SIG-M5 (cell line): ENCODE measurements around the gene RPS6KA5.
A peak's percentile ranks its signal among the peaks of the same experiment; 100 is the strongest.
"Not testable (repeated sequence)": the region's sequence is repeated elsewhere in the genome, so short reads cannot be mapped to it uniquely, and the experiment has no call there.

ENCODE experiments used
- DNase-seq: peaks from one replicate; lab custom pipeline; 2025; lab: John Stamatoyannopoulos, UW

The RPS6KA5 gene

GRCh38 chr14:91065266-91065665 is 4.8 kb upstream of the RPS6KA5 start:
- DNase-seq = no peak

GRCh38 chr14:91063119-91063518 is 2.7 kb upstream of the RPS6KA5 start:
- DNase-seq = peak; percentile 63

- DNase-seq = no peak
Observed at GRCh38 chr14:91062600-91062999, 2.2 kb upstream of the RPS6KA5 start.

GRCh38 chr14:91061056-91061887 is 831 bp upstream of the RPS6KA5 start:
- DNase-seq = no peak

- DNase-seq = no peak
Observed at GRCh38 chr14:91059576-91060350, 678 bp downstream of the RPS6KA5 start.

- DNase-seq = no peak
Observed at GRCh38 chr14:91058042-91058581, 2.3 kb downstream of the RPS6KA5 start.

- no peak for DNase-seq
Observed at GRCh38 chr14:91056361-91056760, 4.1 kb downstream of the RPS6KA5 start.

- no peak for DNase-seq
Observed at GRCh38 chr14:91055016-91055415, 5.4 kb downstream of the RPS6KA5 start.

- no peak for DNase-seq
Observed at GRCh38 chr14:91048676-91049075, 11.8 kb downstream of the RPS6KA5 start.

- no peak for DNase-seq
Observed at GRCh38 chr14:91048265-91048664, 12.2 kb downstream of the RPS6KA5 start.

GRCh38 chr14:91047174-91047753 is 13.2 kb downstream of the RPS6KA5 start:
- no peak for DNase-seq

- DNase-seq = no peak
Observed at GRCh38 chr14:91046488-91047072, 13.9 kb downstream of the RPS6KA5 start.

- DNase-seq = no peak
Observed at GRCh38 chr14:91041450-91041849, 19.0 kb downstream of the RPS6KA5 start.

GRCh38 chr14:91040545-91040944 is 19.9 kb downstream of the RPS6KA5 start:
- no peak for DNase-seq

GRCh38 chr14:91038439-91038838 is 22.0 kb downstream of the RPS6KA5 start:
- DNase-seq = no peak

- DNase-seq = no peak
Observed at GRCh38 chr14:91036741-91037469, 23.5 kb downstream of the RPS6KA5 start.

- no peak for DNase-seq
Observed at GRCh38 chr14:91035855-91036254, 24.6 kb downstream of the RPS6KA5 start.

- not testable (repeated sequence) for DNase-seq
Observed at GRCh38 chr14:91034379-91034778, 26.1 kb downstream of the RPS6KA5 start.

- DNase-seq = no peak
Observed at GRCh38 chr14:91032248-91032647, 28.2 kb downstream of the RPS6KA5 start.

- DNase-seq = no peak
Observed at GRCh38 chr14:91031666-91032065, 28.8 kb downstream of the RPS6KA5 start.

- no peak for DNase-seq
Observed at GRCh38 chr14:91029456-91030217, 30.8 kb downstream of the RPS6KA5 start.
